Smooth muscle cell (in vitro differentiated cells): ENCODE data around the gene PET100. TPM values are rescaled to one million over a fixed set of nuclear protein-coding genes. Genes with fewer than 3 reads are reported as not detected.

Experiments
- DNase-seq: peaks from one replicate; lab custom pipeline; 2025; ENCODE audit not compliant: unreplicated experiment; lab: John Stamatoyannopoulos, UW
- H2AFZ ChIP-seq: fragments of 200-600 bp; sonication (generic); 2 replicates; pipeline ENCODE4 v1.6.0; 2016; ENCODE audit warnings: antibody characterized with exemption, low read depth, mild to moderate bottlenecking
- H3F3A ChIP-seq: fragments of 200-600 bp; sonication (generic); 2 replicates; pipeline ENCODE4 v1.6.0; 2017; ENCODE audit warnings: antibody characterized with exemption, low read depth
- H3K27ac ChIP-seq: fragments of 200-600 bp; sonication (generic); 2 replicates; pipeline ENCODE4 v1.5.1; 2016; ENCODE audit warnings: low read depth, mild to moderate bottlenecking
- H3K27me3 ChIP-seq: fragments of 200-600 bp; sonication (generic); 2 replicates; pipeline ENCODE4 v1.6.1; 2016; ENCODE audit warnings: low read depth, mild to moderate bottlenecking
- H3K36me3 ChIP-seq: fragments of 200-600 bp; sonication (generic); 2 replicates; pipeline ENCODE4 v1.5.1; 2016; ENCODE audit warnings: low read depth
- H3K4me1 ChIP-seq: fragments of 200-600 bp; sonication (generic); 2 replicates; pipeline ENCODE4 v1.5.1; 2016; ENCODE audit warnings: low read depth
- H3K4me2 ChIP-seq: fragments of 200-600 bp; sonication (generic); 2 replicates; pipeline ENCODE4 v1.6.0; 2016; ENCODE audit warnings: mild to moderate bottlenecking
- H3K4me3 ChIP-seq: fragments of 200-600 bp; sonication (generic); 2 replicates; pipeline ENCODE4 v1.5.1; 2016; ENCODE audit warnings: mild to moderate bottlenecking
- H3K79me2 ChIP-seq: fragments of 200-600 bp; sonication (generic); 2 replicates; pipeline ENCODE4 v1.6.0; 2016; ENCODE audit warnings: low read depth, mild to moderate bottlenecking
- H3K9ac ChIP-seq: fragments of 200-600 bp; sonication (generic); 2 replicates; pipeline ENCODE4 v1.6.0; 2016; ENCODE audit warnings: low read depth
- H3K9me3 ChIP-seq: fragments of 200-600 bp; sonication (generic); replicated peaks from 2 replicates; pipeline ENCODE4 v1.5.1; 2016; ENCODE audit warnings: low read depth
- H4K20me1 ChIP-seq: fragments of 200-600 bp; sonication (generic); 2 replicates; pipeline ENCODE4 v1.6.0; 2016; ENCODE audit warnings: low read depth
- WGBS: methylation state at CpG from one replicate; pipeline ENCODE4 v1.1.7; 2016; ENCODE audit warnings: low lambda C conversion rate; 5-methylcytosine and 5-hydroxymethylcytosine counted together
- polyA plus RNA-seq: library from polyadenylated mRNA; unstranded; fragments of >200 nt; fragmentation: Nextera tagmentation; extraction: Ambion mirVana; gene quantifications from 2 replicates; pipeline ENCODE4 v1.2.1, GENCODE V29; 2016
- total RNA-seq: library from RNA; depleted of rRNA; stranded (reverse); fragments of >200 nt; gene quantifications from 2 replicates; pipeline ENCODE4 v1.2.3, GENCODE V29; 2014
- TF ChIP-seq, protein P1 (sequence below): fragments of 200-600 bp; sonication (generic); IDR thresholded peaks from 2 replicates; pipeline ENCODE4 v1.5.1; 2017; ENCODE audit warnings: borderline replicate concordance, mild to moderate bottlenecking, antibody characterized with exemption; ENCODE audit not compliant: insufficient read depth, poor library complexity, severe bottlenecking

The PET100 gene
- total and polyA plus RNA-seq, 2 experiments from 2014 or later: 22.1 to 354 TPM

DNA sequence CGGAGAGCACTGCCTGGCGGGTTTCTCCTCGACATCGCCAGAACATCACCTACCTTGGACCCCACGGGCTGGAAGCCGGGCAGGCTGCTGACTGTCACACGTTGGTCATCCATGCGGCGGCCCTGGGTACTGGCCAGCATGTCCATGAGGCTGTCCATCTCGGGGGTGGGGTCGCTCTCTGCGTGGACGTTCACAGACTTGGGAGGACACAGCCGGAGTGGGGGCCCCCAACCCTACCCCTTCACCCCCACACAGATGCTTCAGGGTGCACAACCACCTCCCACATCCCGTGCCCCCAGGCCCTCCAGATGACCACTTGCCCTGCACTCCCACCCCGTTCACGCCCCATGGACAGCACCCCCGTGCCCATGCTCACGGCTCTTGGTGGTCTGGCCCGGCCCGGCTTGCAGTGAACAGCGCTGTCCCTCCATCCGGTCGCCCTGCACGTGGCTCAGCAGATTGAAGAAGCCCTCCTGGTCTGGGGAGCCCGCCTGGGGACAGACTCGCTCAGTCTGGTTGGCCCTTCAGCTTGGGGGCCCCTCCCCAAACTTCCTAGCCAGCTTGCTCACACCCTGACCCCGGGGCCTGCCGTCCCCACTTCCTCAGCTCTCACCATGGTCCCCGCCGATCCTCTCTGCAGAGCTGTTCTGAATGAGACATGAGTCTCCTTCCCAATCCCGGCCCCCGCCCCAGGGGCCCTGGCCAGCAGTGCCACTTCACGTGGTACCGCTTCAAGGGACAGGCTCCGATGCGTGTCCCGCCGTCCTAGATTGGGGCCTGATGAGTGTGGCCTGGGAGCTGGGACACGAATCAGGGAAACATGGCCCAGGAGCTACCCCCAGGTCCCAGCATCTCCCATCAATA, 3.0 kb downstream of the PET100 start:
- Histone ChIP-seq H3K4me1 (peaks cover 17% of the 10 kb centered on the region), H3K27ac (no peak overlapping the region), H3K36me3 (no peaks in the 10 kb centered on the region), H2AFZ (no peak overlapping the region), H3F3A (no peaks in the 10 kb centered on the region), H3K9ac (no peak overlapping the region), H3K27me3 (peaks cover 25% of the 10 kb centered on the region), H3K79me2 (peaks cover 32% of the 10 kb centered on the region), H3K4me2 (no peak overlapping the region), H3K9me3 (no peaks in the 10 kb centered on the region), H4K20me1 (no peaks in the 10 kb centered on the region), H3K4me3 (no peak overlapping the region)
- WGBS: 97% methylated on average over 32 of the region's 40 CpGs
- TF ChIP-seq, protein P1, sequence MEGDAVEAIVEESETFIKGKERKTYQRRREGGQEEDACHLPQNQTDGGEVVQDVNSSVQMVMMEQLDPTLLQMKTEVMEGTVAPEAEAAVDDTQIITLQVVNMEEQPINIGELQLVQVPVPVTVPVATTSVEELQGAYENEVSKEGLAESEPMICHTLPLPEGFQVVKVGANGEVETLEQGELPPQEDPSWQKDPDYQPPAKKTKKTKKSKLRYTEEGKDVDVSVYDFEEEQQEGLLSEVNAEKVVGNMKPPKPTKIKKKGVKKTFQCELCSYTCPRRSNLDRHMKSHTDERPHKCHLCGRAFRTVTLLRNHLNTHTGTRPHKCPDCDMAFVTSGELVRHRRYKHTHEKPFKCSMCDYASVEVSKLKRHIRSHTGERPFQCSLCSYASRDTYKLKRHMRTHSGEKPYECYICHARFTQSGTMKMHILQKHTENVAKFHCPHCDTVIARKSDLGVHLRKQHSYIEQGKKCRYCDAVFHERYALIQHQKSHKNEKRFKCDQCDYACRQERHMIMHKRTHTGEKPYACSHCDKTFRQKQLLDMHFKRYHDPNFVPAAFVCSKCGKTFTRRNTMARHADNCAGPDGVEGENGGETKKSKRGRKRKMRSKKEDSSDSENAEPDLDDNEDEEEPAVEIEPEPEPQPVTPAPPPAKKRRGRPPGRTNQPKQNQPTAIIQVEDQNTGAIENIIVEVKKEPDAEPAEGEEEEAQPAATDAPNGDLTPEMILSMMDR: no peak
- no peak for DNase-seq

DNA sequence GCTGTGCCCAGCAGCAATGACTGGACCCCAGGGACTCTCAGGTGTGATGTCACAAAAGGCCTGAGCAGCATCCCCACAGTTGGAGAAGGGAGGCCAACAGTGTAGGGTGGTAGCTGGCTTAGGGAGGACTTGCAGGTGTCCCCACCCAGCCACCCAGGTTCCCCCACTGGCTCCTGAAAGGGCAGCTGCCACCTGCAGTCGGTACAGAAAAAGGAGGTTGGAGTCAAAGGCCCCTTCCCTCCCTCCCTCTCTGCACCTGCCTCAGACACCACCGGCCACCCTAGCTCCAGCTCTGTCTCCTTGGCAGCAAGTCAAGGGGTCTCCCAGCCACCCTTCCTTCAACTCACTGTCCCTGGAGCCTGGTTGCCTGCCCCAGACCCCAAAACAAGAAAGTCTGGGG, 4.1 kb downstream of the PET100 start, which contains the start of gene PCP2:
PCP2 (minus strand) TSS at position 22 of the 400 bp plus-strand sequence. CDS start 262 bp downstream, outside the sequence.
- Histone ChIP-seq H3K27ac (no peak within 1 kb of the TSS), H3K9me3 (no peaks in the 10 kb centered on the region), H3K9ac (no peak within 1 kb of the TSS), H3K4me2 (no peak within 1 kb of the TSS), H3K4me1 (peaks cover 11% of the 10 kb centered on the region), H3K79me2 (peaks cover 21% of the 10 kb centered on the region), H3F3A (no peaks in the 10 kb centered on the region), H2AFZ (no peak within 1 kb of the TSS), H3K36me3 (no peaks in the 10 kb centered on the region), H3K4me3 (no peak within 1 kb of the TSS), H4K20me1 (no peaks in the 10 kb centered on the region), H3K27me3 (peaks cover 30% of the 10 kb centered on the region)
- WGBS: 57% methylated on average over 1 of the region's 2 CpGs
- DNase-seq: no peak
- TF ChIP-seq, protein P1: no peak

DNA sequence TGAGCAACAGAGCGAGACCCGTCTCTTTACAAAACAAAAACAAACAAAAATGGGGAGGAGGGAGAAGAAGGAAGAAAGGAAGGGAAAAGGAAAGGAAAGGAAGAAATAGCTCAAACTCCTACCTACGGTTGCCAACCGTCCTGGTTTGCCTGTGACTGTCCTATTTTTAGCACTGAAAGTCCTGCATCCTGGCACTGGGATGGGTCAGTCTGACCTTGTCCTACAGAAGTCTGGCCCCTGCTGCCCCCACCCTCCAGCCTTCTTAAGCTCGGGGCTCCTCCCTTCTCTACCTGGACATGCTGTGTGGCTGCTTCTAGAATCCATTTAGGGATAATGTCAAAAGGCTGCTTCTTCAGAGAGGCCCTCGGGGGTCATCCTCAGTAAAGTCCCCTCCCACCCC, 6.1 kb downstream of the PET100 start:
- no peaks in the 10 kb centered on the region for H4K20me1 ChIP-seq
- no peak for DNase-seq
- H3K4me2 ChIP-seq: no peak overlapping the region
- WGBS: 81% methylated on average over 6 of the region's 6 CpGs
- H3K9ac ChIP-seq: no peak overlapping the region
- H3K4me3 ChIP-seq: no peak overlapping the region
- H2AFZ ChIP-seq: no peak overlapping the region
- peaks cover 30% of the 10 kb centered on the region for H3K27me3 ChIP-seq
- H3F3A ChIP-seq: no peaks in the 10 kb centered on the region
- TF ChIP-seq, protein P1: no peak
- no peaks in the 10 kb centered on the region for H3K9me3 ChIP-seq
- H3K4me1 ChIP-seq: peaks cover 5% of the 10 kb centered on the region
- H3K27ac ChIP-seq: no peak overlapping the region
- H3K36me3 ChIP-seq: no peaks in the 10 kb centered on the region
- H3K79me2 ChIP-seq: peaks cover 4% of the 10 kb centered on the region
